ENCODE measurements around the gene ANKRA2.

Gene ANKRA2

DNA sequence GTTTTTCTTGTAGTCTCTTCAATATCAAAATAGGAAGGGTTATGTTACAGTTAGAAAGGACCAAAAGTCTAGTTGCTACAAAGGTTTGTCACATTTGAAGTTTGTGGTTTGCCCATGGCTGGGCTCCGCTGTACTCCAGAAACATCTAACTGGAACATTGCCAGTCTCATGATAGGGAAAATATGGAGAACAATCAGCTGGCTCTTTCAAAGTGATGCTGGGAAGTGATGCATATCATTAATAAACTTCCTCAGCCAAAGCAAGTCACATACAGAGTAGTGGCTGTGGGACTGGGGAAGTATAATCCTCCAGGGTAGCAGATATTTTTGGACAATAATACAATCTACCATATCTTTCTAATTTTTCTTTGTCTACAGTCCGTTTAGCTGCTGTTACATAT is 58.4 kb downstream of the ANKRA2 start:
- DNase-seq: no peak

DNA sequence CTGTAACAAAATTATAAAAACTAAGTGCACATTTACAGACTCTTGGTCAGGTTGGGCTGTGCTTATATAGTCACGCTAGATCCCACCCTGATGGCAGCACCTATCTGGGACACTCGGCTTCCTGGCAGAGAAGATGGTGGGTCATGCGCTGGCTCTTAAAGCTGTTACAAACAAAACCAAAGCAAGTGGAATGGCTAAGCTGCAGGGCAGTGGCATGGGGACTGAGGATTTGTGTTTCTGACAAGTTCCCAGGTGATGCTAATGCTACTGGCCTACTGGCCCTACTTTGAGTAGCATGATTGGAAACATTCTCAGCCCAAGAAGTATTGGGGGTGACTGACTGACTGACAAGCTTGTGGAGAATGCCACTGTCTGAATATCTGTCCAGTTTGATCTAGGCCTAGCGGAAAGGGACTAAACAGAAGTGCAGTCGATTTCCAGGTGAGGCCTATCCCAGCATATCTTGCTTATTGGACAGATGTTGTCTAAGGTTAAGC is 58.9 kb downstream of the ANKRA2 start:
- DNase-seq: no peak

Data from right kidney (tissue), 1 donor.